Measurements from ENCODE around the gene ATRX.
"Not testable (repeated sequence)": the region's sequence is repeated elsewhere in the genome, so short reads cannot be mapped to it uniquely, and the experiment has no call there.

Gene ATRX

DNA sequence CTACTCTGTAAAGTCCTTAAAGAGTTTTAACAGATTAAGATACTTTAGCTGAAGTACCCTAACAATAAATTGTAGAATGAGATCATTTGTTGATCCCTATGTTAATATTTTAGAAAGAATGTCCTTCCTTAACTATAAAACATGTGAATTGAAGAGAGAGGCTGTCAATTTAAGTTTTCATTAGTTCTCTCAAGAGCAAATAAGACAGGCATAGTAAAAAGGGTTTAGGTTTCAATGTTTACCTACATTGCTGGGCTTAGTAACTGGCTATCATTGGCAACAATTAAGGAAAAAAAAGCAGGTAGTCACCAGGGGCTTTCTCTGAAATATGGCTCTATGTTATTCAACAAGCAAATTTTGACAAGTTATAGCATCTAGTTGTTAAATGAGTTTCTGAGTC is 91.5 kb downstream of the ATRX start:
- H3K4me3 ChIP-seq (ENCODE audit: control insufficient read depth, low read depth, low read length) = no peak overlapping the region
- TF ChIP-seq, protein P1, sequence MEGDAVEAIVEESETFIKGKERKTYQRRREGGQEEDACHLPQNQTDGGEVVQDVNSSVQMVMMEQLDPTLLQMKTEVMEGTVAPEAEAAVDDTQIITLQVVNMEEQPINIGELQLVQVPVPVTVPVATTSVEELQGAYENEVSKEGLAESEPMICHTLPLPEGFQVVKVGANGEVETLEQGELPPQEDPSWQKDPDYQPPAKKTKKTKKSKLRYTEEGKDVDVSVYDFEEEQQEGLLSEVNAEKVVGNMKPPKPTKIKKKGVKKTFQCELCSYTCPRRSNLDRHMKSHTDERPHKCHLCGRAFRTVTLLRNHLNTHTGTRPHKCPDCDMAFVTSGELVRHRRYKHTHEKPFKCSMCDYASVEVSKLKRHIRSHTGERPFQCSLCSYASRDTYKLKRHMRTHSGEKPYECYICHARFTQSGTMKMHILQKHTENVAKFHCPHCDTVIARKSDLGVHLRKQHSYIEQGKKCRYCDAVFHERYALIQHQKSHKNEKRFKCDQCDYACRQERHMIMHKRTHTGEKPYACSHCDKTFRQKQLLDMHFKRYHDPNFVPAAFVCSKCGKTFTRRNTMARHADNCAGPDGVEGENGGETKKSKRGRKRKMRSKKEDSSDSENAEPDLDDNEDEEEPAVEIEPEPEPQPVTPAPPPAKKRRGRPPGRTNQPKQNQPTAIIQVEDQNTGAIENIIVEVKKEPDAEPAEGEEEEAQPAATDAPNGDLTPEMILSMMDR (conservative IDR thresholded peaks at IDR 0.05; ENCODE audit: control insufficient read depth, insufficient read depth, low read depth, low read length) = no peak
- DNase-seq (ENCODE audit: low read depth) = no peak

DNA sequence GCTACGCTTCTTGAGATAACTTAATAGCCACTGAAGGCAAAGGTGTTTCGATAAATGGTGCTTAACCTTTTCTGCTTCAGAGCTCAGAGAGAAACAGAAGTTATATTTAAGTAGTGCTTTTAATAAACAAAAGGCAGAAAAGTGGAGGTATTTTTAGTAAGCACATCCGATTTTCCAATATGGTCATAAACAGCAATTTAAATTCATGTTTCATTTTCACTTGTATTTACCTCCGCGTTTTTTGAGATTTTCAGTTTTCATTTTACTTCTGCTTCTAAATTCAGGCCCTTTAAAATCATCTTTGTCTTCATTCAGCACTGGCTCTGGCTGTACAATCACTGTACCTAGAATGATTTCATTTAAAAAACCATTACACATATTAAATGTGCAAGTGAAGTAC is 92.4 kb downstream of the ATRX start:
- no peak overlapping the region for H3K4me3 ChIP-seq (ENCODE audit: control insufficient read depth, low read depth, low read length)
- TF ChIP-seq, protein P1 (conservative IDR thresholded peaks at IDR 0.05; ENCODE audit: control insufficient read depth, insufficient read depth, low read depth, low read length) = no peak
- no peak for DNase-seq (ENCODE audit: low read depth)

DNA sequence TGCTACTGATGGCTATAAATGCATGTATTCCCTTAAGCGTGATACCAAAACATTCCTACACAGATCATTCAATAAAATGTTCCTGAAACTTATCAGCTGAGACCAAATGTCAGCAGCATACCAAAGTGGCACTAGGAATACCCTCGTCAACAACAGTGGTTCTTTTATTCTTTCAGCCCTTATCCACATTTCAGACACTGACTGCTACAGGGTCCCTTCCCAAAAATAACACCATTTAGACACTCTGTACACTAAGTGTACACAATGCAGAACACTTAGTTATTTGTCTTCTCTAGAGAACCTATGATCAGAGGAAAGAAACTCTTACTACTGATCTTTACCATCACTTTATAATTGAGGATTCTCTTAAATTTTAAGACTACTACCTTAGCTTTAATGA is 94.1 kb downstream of the ATRX start:
- TF ChIP-seq, protein P1 (conservative IDR thresholded peaks at IDR 0.05; ENCODE audit: control insufficient read depth, insufficient read depth, low read depth, low read length) = no peak
- H3K4me3 ChIP-seq (ENCODE audit: control insufficient read depth, low read depth, low read length) = no peak overlapping the region
- no peak for DNase-seq (ENCODE audit: low read depth)

DNA sequence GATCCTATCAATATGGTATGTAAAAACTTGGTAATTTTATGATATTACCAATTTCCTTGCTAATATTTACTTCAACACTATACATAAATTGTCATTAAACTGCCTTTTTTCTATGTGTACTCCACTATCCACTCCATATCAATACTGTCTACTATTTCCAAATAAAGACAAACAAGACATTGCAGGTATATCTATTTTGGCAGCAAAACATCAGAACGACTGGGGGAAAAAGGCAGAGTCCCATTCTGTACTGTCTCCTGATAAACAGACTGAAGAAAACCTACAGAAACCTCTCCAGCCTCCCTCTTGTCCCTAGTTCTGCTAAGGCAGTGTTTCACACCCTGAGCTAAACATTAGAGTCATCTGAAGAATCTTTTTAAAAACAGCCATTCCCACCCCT is 96.6 kb downstream of the ATRX start:
- no peak overlapping the region for H3K4me3 ChIP-seq (ENCODE audit: control insufficient read depth, low read depth, low read length)
- TF ChIP-seq, protein P1 (conservative IDR thresholded peaks at IDR 0.05; ENCODE audit: control insufficient read depth, insufficient read depth, low read depth, low read length) = no peak
- DNase-seq (ENCODE audit: low read depth) = no peak

DNA sequence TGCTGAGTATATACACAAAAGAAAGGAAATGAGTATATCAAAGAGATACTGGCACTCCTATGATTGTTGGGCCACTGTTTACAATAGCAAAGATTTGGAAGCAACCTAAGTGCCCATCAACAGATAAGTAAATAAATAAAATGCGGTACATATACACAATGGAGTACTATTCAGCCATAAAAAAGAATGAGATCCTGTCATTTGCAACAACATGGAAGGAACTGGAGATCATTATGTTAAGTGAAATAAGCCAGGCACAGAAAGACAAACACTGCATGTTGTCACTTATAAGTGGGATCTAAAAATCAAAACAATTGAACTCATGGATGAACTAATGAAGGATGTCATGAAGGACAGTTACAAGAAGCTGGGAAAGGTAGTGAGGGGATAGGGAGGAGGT is 100.3 kb downstream of the ATRX start:
- not testable (repeated sequence) for H3K4me3 ChIP-seq (ENCODE audit: control insufficient read depth, low read depth, low read length); DNase-seq (ENCODE audit: low read depth)

DNA sequence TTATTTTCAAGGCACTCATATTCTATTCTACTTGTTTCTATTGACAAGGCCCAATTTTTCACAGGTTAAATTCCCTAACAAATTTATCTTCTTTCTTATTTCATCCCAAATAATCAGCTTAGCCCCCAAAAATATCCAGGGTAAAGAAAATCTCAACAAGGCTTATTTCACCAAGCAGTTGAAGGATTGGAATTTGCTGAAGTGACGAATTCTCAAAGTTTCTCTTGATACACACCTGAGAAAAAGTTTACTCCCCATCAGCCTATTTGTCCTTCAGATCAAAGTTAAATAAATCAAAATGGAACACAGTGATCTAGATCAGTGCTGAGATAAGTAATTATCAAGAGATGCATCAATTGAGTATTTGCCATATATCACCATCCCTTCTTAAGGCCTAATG is 106.9 kb downstream of the ATRX start:
- no peak for DNase-seq (ENCODE audit: low read depth)
- no peak overlapping the region for H3K4me3 ChIP-seq (ENCODE audit: control insufficient read depth, low read depth, low read length)
- TF ChIP-seq, protein P1 (conservative IDR thresholded peaks at IDR 0.05; ENCODE audit: control insufficient read depth, insufficient read depth, low read depth, low read length) = no peak

DNA sequence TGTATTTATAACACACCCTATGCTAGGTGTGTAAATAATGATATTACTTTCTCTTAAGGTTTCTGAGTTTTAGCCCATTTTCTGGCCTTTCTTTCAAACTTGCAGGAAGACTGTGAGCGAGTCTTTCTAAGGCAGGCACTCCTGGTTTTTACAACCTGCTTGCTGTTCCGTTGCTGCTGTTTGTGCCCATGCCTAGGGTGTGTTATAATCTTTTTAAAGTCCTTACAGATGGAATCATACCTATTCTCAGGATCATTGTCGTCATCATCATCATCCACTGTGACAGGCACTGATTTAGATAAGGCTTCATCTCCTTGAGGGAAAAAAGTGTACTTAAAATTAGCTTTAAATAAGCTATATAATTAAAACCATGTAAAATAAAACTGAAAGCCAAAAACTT is 110.0 kb downstream of the ATRX start:
- no peak overlapping the region for H3K4me3 ChIP-seq (ENCODE audit: control insufficient read depth, low read depth, low read length)
- TF ChIP-seq, protein P1 (conservative IDR thresholded peaks at IDR 0.05; ENCODE audit: control insufficient read depth, insufficient read depth, low read depth, low read length) = no peak
- no peak for DNase-seq (ENCODE audit: low read depth)
